ENCODE results near the gene FMO5. TPM values are rescaled to one million over a fixed set of nuclear protein-coding genes. Genes with fewer than 3 reads are reported as not detected.

The FMO5 gene
- total and polyA plus RNA-seq, 2 of the 13 experiments (the other 11 are each of a cell fraction or from before 2014, with no cell fraction given) = 48.2 to 149 TPM

GRCh38 chr1:147238053-147238902 lies 13.1 kb upstream of the FMO5 start (continued):
- TF ChIP-seq ASH2L (IDR thresholded peaks at IDR 0.05; ENCODE audit: insufficient read length, low read depth, low read length) (peak; percentile 59), ZBTB40 (IDR thresholded peaks at IDR 0.05) (no peak), ZBTB40 (CRISPR knock-in tag; IDR thresholded peaks at IDR 0.05) (no peak; the same call in 1 of the 2 replicates), PHF20 (CRISPR knock-in tag; IDR thresholded peaks at IDR 0.05) (no peak), HNRNPL (IDR thresholded peaks at IDR 0.05; ENCODE audit: low read depth, low read length) (no peak), SKIL (CRISPR knock-in tag; IDR thresholded peaks at IDR 0.05; ENCODE audit: borderline replicate concordance) (peak; percentile 60; the same call in 1 of the 2 replicates), MTF1 (CRISPR knock-in tag; IDR thresholded peaks at IDR 0.05) (no peak), NFKB2 (CRISPR knock-in tag; IDR thresholded peaks at IDR 0.05; ENCODE audit: borderline replicate concordance) (no peak), ZNF512 (CRISPR knock-in tag; IDR thresholded peaks at IDR 0.05) (no peak), SMAD1 (CRISPR knock-in tag; IDR thresholded peaks at IDR 0.05; ENCODE audit: borderline replicate concordance, low read depth) (no peak), ZKSCAN8 (CRISPR knock-in tag; IDR thresholded peaks at IDR 0.05; ENCODE audit: borderline replicate concordance) (peak; percentile 75; the same call in 1 of the 2 replicates), E2F5 (CRISPR knock-in tag; conservative IDR thresholded peaks at IDR 0.05) (no peak), ZNF383 (CRISPR knock-in tag; IDR thresholded peaks at IDR 0.05; ENCODE audit: borderline replicate concordance) (0 out of 2 replicates have a peak, but pooled peaks have one; percentile 23), MLLT10 (CRISPR knock-in tag; IDR thresholded peaks at IDR 0.05) (no peak)

Measured in HepG2 (cell line).